HG02571 (cell line): ENCODE measurements around the gene THOC7.
A peak's percentile ranks its signal among the peaks of the same experiment; 100 is the strongest.

Source experiments
- ATAC-seq: cut with Tn5 transposase; IDR thresholded peaks from one replicate; pipeline ENCODE4 v1.9.1; 2021; ENCODE audit warnings: mild to moderate bottlenecking, moderate library complexity; ENCODE audit not compliant: unreplicated experiment

Gene THOC7

DNA sequence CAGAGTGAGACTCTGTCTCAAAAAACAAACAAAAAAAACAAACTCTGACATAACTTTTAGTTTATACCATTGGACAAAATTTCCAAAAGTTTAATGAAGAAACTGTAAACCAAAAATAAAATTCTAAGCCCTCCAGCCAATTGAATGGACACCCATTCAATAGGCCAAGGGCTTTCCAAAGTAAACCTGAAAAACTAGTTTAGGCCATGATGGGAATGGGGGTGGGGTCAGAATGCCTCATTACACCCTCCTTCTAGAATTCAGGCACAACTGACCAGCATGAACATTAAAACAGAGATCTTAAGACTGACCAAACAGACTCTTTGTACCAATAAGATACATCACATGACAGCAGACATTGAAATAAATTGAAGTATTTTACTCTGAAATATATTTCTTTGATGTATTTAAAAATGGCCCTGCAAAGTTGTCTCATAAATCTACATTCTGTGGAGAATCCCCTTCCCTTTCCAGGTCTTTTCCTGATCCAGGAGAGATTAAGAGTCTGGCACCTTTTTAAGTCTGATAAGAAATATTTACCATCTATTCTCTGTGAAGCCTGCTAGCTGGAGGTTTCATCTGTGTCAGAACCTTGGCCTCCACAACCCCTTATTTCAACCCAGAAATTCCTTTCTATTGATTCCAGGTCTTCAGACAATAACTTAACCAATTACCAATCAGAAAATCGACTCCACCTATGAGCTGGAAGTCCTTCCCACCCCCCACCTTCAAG lies 15.7 kb downstream of the THOC7 start:
- no peak for ATAC-seq

DNA sequence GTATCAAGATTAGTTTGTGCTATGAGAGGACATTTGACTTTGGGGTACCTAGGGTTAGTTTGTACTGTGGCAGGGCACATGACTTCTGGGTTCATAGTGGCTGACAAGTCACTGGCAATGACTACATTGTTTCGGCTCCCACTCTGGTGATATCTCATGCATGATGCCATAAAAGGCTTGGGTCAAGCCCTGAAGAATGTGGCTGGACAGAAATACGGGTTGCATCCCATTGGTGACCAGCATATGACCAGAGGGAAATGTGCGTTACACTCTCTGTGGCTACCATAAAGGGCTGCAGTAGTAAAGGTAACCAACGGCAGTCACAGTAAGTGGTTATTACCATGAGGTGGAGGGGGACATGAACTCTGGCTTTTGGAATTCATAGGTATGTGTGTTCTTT lies 18.4 kb downstream of the THOC7 start:
- no peak for ATAC-seq

GRCh38 chr3:63842127-63842526 lies 21.5 kb downstream of the THOC7 start:
- ATAC-seq, result no peak

GRCh38 chr3:63841704-63842103 lies 21.9 kb downstream of the THOC7 start:
- ATAC-seq, result no peak

DNA sequence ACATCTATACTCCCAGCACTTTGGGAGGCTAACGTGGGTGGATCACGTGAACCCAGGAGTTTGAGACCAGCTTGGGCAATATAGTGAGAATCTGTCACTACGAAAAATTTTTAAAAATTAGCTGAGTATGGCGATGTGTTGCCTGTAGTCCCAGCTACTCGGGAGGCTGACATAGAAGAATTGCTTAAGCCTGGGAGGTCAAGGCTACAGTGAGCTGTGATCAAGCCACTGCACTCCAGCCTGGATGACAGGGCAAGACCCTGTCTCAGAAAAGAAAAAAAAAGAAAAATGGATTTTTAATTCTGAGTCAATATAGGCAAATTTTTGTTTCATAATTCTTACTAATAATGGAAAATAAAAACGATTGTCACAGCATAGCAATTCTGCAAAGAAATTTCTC lies 31.2 kb downstream of the THOC7 start:
- no peak for ATAC-seq

DNA sequence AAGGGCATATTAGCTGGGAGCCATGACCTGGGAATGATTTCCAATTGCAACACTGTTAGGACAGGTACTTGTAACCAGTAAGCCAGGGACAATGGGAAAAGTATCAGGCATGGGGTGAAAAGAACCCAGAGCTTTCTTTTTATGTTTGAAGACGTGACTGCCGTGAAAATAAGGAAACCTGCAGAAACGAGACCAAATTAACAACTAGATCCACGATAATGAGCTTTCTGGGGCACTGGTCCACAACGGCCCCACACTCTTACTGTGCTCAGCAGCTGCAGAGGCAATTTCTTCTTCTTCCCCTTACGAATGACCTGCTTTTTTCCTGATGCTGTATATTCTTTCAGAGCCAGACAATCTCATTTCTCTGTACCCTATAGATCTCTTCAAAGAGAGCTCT lies 33.1 kb downstream of the THOC7 start:
- no peak for ATAC-seq

DNA sequence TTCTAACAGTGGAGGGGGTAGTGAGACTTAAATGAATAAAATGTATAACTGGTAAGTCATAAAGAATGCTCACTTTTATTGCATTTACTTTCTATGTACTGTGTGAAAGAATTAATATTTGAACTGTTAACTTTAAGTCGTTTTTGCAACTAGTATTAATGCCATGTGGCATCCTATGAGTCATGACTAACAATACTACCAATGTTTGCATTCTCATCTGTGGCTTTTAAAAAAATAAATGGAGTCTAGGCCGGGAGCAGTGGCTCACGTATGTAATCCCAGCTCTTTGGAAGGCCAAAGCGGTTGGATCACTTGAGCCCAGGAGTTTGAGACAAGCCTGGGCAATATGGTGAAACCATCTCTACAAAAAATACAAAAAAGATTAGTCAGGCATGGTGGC lies 39.3 kb downstream of the THOC7 start:
- ATAC-seq, result no peak

GRCh38 chr3:63819151-63819398 lies 44.5 kb downstream of the THOC7 start, which contains the start of gene C3orf49:
C3orf49 (plus strand) TSS chr3:63819299; CDS start chr3:63819472, 173 bp downstream.
- no peak for ATAC-seq

DNA sequence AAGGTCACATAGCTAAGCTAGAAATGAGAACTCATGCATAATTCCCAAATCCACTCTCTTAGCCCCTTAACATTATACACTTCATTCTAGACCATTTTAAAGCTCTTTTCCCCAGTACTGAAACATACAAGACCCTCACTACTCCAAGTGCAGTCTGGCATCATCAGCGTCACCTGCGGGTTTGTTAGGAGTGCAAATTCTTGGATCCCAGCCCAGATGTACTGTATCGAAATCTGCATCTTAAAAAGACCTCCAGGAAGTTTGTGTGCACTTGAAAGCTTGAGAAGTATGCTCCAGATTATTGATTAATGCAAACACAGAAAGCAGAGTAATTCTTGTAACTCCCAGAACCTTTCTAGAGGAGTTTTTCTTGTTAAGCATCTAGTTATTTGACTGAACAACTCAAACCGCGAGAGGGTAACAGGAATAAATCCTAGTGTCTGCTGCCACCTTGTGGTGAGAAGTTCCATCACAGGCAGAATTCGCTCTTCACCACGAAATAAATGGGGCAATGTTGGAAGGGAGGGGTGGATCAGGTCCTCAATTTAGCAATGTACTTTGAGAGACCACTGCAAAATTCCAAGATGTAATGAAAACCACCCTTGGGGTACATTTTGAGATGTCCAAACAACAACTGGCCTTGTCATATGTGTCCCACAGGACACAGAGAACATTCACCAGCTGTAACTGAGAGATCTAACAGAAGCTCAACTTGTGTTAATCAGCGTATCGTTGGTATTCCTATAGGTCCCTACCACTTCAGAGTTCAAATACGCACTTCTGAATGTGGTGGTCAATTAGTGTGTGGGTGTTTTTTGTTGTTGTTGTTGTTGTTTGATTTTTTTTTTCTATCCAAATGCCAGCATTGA lies 45.1 kb downstream of the THOC7 start:
- peak; percentile 66 for ATAC-seq

DNA sequence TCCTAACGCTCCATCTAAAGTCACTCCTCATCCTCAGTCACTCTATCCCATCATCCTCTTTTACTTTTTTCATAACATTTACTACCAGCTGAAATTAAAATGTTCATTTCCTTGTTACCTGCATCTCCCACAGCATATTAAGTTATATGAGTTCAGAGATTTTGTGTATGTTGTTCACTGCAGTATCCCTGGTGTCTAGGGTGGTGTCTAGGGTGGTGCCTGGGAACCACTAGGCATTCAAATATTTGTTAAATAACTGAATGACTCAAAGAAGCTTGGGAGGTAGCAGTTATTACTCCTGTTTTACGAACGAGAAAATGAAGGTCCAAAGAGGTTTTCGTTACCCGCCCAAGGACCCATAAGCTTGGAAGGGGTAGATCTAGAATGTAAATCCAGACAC lies 46.4 kb downstream of the THOC7 start:
- ATAC-seq, result no peak

DNA sequence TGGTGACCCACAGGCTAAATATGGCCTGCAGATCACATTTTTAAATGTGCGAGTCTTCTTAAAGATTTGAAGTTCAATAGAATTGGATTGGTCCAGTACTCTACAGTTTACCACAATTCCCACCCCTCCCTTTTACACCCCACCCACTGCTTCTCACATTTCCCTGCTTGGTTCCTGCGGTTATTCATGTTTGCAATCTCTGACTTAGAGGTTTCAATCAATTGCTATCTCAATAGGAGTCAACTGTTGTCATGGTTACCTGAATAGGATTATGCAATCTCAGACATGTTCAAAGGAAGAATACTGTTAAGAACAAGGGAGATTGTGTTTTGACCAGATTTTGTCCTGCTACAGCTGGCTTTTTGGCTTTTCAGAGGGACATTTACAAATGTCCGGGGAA lies 49.4 kb downstream of the THOC7 start:
- no peak for ATAC-seq

GRCh38 chr3:63809607-63810006 lies 54.0 kb downstream of the THOC7 start:
- ATAC-seq, result no peak

DNA sequence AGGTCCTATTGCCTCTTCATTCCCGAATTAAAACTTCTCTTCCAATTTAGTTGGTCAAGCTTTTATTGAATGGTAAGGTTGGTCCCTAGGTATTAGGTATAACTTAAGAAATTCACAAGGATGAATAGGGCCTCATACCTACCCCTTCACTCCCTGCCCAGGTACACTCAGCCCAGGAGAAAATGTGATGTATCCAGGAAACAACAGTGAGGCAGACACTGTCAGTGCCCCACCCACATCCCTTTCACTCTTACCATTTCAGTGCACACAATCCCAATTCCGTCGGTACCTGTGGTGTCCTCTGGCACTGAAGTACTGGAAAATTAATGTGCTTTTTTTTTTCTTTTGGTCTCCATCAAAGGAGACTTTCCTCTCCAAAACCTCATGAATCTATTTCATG lies 55.0 kb downstream of the THOC7 start:
- no peak for ATAC-seq

- ATAC-seq, result no peak
Measured at GRCh38 chr3:63807961-63808565, 55.5 kb downstream of the THOC7 start.

DNA sequence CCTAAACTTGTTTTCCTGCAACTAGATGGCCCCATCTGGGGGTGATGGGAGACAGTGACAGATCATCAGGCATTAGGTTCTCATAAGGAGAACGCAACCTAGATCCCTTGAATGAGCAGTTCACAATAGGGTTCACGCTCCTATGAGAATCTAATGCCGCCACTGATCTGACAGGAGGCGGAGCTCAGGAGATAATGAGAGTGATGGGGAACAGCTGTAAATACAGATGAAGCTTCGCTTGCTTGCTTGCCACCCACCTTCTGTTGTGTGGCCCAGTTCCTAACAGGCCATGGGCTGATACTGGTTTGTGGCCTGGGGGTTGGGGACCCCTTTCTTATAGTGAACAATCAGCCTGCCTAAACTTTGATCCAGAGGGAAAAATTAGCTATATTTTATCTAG lies 59.7 kb downstream of the THOC7 start:
- no peak for ATAC-seq

GRCh38 chr3:63800097-63800496 lies 63.5 kb downstream of the THOC7 start:
- no peak for ATAC-seq

DNA sequence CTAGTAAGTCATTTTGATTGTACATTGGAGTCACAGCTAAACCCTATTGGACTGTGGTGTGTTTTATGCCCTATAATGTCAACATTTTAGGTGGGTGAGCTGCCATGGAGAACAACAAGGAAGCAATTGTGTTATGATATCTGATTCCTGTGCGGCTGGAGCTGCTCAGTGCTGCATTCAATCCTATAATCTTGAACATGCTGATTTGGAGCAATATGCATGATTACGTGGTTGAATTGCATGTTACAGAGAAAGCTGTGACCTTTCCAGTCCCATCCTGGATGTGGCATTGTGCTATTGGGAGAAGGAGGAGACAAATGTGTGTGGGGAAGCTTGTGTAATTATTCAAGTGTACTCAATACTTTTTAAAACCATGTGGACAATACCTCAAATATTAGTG lies 64.7 kb downstream of the THOC7 start:
- ATAC-seq, result no peak

DNA sequence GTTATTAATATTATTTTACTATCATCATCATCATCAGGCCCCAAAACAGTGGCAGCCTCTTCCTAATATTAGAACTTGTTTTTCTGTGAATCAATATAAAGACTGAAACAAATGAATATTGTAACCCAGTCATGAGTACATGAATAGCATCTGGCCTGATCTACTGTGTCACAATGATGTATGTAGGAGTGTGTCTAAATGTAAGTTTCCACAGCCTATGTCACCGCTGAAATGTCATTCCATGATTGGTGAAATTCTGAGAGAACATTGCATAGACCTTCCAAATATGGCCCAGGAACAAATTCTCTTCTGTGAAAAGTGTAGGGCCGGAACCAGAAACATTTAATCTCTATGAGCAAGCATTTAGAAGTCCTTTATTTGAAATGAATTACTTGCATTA lies 65.1 kb downstream of the THOC7 start:
- ATAC-seq, result no peak

DNA sequence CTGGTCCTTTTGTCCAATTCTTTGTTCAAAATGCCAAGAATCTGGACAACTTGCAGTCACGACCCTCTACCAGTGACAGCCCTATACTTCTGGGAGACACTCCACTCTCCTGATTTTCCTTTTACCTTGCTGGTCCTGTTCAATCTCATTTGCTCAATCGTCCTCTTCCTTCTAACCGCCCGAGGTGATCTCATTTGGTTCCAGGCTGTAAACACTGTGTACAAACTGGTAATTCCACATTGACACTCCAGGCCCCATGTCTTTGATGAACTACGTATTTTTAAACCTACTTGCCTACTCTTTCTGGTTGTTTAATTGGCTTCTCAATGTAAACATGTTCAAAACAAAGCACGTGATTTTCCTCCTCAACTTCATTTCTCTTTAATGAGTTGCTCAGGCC lies 68.2 kb downstream of the THOC7 start:
- no peak for ATAC-seq

DNA sequence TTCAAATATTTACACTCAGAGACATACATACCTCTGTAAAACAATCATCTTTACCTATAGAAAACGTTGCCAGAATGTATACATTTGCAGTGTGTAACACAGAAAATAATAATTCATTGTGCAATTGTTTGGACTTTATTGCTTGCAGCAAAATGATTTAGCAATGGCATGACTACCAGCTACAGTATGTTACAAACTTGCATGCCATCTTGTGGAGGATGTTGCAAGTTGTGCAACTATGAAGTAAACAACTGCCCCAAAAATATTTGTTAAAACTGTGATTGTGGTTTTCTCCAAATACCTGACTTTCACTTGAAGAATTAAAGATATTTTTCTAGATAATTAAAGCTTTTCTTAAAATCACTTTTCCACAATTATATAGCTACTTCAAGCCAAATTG lies 71.6 kb downstream of the THOC7 start:
- ATAC-seq, result no peak
